Mesothelial cell of epicardium (in vitro differentiated cells): Measurements from ENCODE around the gene FLOT2. TPM values are rescaled to one million over a fixed set of nuclear protein-coding genes. Genes with fewer than 3 reads are reported as not detected.

Experiments used
- DNase-seq, 2 experiments: peaks; one replicate each; pipeline ENCODE4 v3.0.0; 2021; ENCODE audit warnings: low spot score in 2 of 2; ENCODE audit not compliant: unreplicated experiment in 2 of 2
- H3K27ac Mint-ChIP-seq: 2 replicates; pipeline ENCODE4 v1.8.0; 2021; ENCODE audit warnings: mixed read lengths
- H3K27me3 Mint-ChIP-seq: 2 replicates; pipeline ENCODE4 v1.8.0; 2021; ENCODE audit warnings: low read depth, mixed read lengths
- H3K36me3 Mint-ChIP-seq: 2 replicates; pipeline ENCODE4 v1.8.0; 2021; ENCODE audit warnings: mixed read lengths
- H3K4me1 Mint-ChIP-seq: 2 replicates; pipeline ENCODE4 v1.8.0; 2021; ENCODE audit warnings: mixed read lengths
- H3K4me3 Mint-ChIP-seq: 2 replicates; pipeline ENCODE4 v1.8.0; 2021; ENCODE audit warnings: mild to moderate bottlenecking, moderate library complexity, mixed read lengths
- H3K9me3 Mint-ChIP-seq: 2 replicates; pipeline ENCODE4 v1.8.0; 2021; ENCODE audit warnings: mixed read lengths
- CTCF ChIP-seq: fragments of 200-600 bp; sonication (generic); IDR thresholded peaks from one replicate; pipeline ENCODE4 v1.5.0; 2021; ENCODE audit warnings: antibody characterized with exemption; ENCODE audit not compliant: unreplicated experiment
- total RNA-seq: library from RNA; stranded (reverse); gene quantifications from 3 replicates; pipeline ENCODE4 v1.2.1, GENCODE V29; 2021

The FLOT2 gene
- total RNA-seq, 1 donor from 2014 or later: 85.4 TPM

GRCh38 chr17:28926366-28926765, 28.8 kb upstream of the FLOT2 start:
- Mint-ChIP-seq H3K36me3 (peaks cover 30% of the 10 kb centered on the region), H3K4me3 (no peak overlapping the region), H3K27me3 (no peaks in the 10 kb centered on the region), H3K27ac (no peak overlapping the region), H3K9me3 (peaks cover 4% of the 10 kb centered on the region), H3K4me1 (peaks cover 6% of the 10 kb centered on the region)
- no peak for TF ChIP-seq CTCF
- DNase-seq: no peak

DNA sequence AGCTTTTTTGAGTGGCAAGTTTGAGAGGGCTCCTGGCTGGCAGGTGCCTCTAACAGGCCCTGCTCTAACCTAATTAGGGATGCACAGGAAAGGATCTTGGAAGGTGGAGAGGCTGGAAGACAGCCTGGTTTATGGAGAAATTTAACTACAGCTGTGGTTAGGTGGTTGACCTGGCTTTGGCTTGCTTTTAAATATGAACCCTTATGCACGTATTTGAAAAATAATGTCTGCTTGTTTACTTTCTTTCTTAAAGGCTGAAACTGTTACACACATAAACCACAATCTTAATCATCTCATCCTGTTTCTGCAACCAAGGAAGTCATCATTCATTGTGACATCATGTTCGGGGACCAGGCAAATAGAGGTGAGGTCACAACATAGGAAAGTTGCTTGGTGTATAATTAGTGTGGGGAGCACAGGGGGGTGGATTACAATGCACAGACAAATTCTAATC, 28.4 kb upstream of the FLOT2 start:
- Mint-ChIP-seq H3K27ac (no peak overlapping the region), H3K4me3 (no peak overlapping the region), H3K36me3 (peaks cover 32% of the 10 kb centered on the region)

DNA sequence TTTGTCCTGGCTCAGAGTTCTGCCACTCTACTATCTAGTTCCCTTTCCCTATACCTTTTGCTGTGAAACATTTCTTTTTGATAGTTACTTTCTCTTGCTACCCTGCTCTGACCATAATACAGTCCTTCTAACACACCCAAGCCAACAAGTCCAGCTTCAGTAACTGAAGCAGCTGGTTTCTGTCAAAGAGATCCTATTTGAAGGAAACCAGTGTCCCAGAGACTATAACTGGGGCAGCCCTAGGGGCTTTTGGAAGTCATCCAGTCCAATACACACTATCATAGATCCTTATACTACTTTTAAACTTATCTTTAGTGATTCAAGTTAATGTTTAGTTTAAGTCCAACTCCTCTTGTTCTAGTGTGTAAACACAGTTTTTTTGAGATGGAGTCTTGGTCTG, 22.7 kb upstream of the FLOT2 start:
- Mint-ChIP-seq H3K27ac (peak overlapping the region; percentile 27), H3K36me3 (peaks cover 54% of the 10 kb centered on the region)

More for the DNA sequence above, 28.4 kb upstream of the FLOT2 start:
- H3K4me1 Mint-ChIP-seq: peaks cover 6% of the 10 kb centered on the region
- no peaks in the 10 kb centered on the region for H3K27me3 Mint-ChIP-seq
- DNase-seq: no peak
- H3K9me3 Mint-ChIP-seq: peaks cover 4% of the 10 kb centered on the region
- no peak for TF ChIP-seq CTCF

GRCh38 chr17:28918295-28918694, 20.8 kb upstream of the FLOT2 start:
- no peak overlapping the region for H3K27ac Mint-ChIP-seq

More for the DNA sequence above, 22.7 kb upstream of the FLOT2 start:
- Mint-ChIP-seq H3K4me1 (no peaks in the 10 kb centered on the region), H3K27me3 (no peaks in the 10 kb centered on the region), H3K4me3 (no peak overlapping the region), H3K9me3 (no peaks in the 10 kb centered on the region)
- TF ChIP-seq CTCF: no peak
- no peak for DNase-seq

DNA sequence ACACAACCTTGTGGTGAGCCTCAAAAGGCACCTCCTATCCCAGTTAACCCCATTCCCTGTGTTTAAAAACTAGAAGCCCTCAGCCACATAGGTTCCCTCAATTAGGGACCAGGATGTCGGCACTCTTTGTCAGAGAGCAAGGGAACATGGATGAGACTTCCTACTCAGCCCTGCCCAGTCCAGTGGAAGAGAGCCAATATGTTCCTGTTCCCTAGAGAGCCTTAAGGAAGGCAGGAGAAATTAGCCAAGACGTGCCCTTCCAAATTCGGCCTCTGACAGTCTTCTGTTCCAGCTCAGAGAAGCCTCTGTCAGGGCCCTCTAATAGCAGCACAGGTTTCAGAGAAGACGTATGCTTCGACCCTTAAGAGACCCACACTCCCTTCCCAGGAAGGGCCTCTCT, 19.9 kb upstream of the FLOT2 start:
- DNase-seq: no peak
- H3K4me1 Mint-ChIP-seq: no peaks in the 10 kb centered on the region
- TF ChIP-seq CTCF: no peak
- no peak overlapping the region for H3K4me3 Mint-ChIP-seq
- H3K27ac Mint-ChIP-seq: no peak overlapping the region
- peaks cover 60% of the 10 kb centered on the region for H3K36me3 Mint-ChIP-seq
- no peaks in the 10 kb centered on the region for H3K27me3 Mint-ChIP-seq
- H3K9me3 Mint-ChIP-seq: no peaks in the 10 kb centered on the region

More at GRCh38 chr17:28918295-28918694, 20.8 kb upstream of the FLOT2 start:
- H3K4me1 Mint-ChIP-seq: no peaks in the 10 kb centered on the region
- no peaks in the 10 kb centered on the region for H3K27me3 Mint-ChIP-seq
- no peak overlapping the region for H3K4me3 Mint-ChIP-seq
- DNase-seq: no peak
- H3K9me3 Mint-ChIP-seq: no peaks in the 10 kb centered on the region
- peaks cover 57% of the 10 kb centered on the region for H3K36me3 Mint-ChIP-seq
- no peak for TF ChIP-seq CTCF

DNA sequence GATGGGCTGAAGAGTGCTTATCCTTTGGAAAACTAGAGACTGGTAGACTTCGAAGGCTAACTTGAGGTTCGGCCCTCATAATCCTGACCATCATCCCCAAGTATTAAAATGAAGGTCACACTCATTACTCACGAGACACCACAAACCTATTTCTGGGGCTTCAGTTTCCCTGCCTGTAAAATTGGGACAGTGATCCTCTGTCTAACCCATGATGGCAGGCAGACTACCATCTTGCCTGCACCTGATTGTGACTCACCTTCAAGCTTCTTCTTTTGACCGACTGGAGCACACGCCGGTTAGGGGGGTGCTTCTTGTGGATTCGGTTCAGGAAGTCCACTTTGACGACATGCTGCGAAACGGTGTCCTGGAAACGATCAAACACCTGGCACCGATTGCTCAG, 19.5 kb upstream of the FLOT2 start:
- Mint-ChIP-seq H3K27me3 (no peaks in the 10 kb centered on the region), H3K27ac (no peak overlapping the region), H3K36me3 (peaks cover 62% of the 10 kb centered on the region), H3K4me1 (no peaks in the 10 kb centered on the region), H3K9me3 (no peaks in the 10 kb centered on the region), H3K4me3 (no peak overlapping the region)
- no peak for DNase-seq
- TF ChIP-seq CTCF: no peak
